HG03342 (cell line): ENCODE data around the gene ISOC1.
A peak's percentile ranks its signal among the peaks of the same experiment; 100 is the strongest.

ENCODE experiments used
- ATAC-seq: cut with Tn5 transposase; IDR thresholded peaks from one replicate; pipeline ENCODE4 v1.9.1; 2021; ENCODE audit warnings: mild to moderate bottlenecking, moderate library complexity; ENCODE audit not compliant: unreplicated experiment

The ISOC1 gene

DNA sequence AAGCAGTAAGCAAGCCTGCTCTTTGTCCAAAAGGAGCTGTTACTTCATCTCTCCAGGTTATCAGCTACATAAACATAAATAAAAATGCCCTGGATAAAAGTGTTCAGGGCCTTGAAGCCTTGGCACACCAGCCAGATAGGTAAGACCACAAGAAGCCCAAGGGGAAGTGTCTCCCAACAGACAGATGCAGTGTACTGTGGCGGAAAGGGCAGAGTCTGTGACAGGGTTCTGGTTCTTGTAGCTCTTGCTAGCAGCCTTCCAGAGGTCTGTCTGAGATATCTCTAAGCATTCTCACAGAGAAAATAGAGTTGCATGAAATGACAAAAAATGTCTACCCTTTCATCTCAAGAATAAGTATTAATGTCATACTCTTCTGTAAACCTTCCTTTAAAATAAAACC is 30.1 kb downstream of the ISOC1 start:
- no peak for ATAC-seq

DNA sequence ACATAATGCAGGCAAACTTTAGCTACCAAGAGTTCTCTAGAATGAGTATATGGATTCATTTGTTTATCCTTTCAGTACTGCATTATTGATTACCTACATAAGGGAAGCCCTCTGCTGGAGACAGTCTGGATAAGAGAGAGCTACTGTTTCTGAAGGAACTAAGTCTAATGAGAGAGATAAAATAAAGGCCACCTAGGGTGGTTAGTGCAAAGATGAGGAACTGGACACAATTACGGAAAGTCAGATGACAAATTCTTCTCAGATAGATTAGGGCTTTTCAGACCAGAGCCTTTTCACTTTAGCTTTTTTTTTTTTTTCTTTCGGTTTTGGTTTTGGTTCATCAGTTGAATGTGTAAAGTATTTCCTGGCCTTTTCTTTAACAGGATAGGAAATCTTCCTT is 31.3 kb downstream of the ISOC1 start:
- peak; percentile 78 for ATAC-seq

GRCh38 chr5:129133553-129133952 is 39.0 kb downstream of the ISOC1 start:
- no peak for ATAC-seq

DNA sequence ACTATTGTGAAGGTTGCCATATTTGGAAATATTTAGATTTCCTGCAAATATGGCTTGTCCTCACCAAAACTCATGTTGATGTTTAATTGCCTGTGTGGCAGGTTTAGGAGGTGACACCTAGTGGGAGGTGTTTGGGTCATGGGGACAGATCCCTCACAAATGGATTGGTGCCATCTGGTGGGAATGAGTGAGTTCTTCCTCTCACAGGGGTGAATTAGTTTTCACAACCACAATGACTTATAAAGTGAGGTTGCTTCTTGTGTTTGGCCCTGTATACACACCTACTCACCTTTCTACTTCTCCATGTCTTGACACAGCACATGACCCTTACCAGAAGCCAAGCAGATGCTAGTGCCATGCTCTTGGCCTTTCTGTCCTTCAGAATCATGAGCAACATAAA is 41.1 kb downstream of the ISOC1 start:
- ATAC-seq, result peak; percentile 84

- no peak for ATAC-seq
These were observed 43.1 kb downstream of the ISOC1 start for GRCh38 chr5:129137637-129138036.

- no peak for ATAC-seq
These were observed 46.5 kb downstream of the ISOC1 start for GRCh38 chr5:129141078-129141477.

GRCh38 chr5:129141696-129142095 is 47.1 kb downstream of the ISOC1 start:
- no peak for ATAC-seq

DNA sequence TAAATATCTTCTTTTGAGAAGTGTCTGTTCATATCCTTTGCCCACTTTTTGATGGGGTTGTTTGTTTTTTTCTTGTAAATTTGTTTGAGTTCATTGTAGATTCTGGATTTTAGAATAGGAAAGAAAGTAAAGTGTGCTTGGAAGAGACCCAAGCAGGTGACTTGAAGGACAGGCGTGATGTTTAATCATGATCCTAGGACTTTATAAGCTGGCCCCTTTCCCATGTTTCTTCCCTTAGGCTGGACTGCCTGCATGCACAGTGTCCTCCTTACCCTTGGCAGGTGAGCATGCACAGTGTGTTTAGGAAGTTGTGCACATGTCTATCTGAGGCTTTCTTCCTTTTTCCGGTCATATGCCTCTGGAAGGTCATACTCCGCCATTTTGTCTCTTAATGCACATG is 61.3 kb downstream of the ISOC1 start:
- ATAC-seq, result no peak

DNA sequence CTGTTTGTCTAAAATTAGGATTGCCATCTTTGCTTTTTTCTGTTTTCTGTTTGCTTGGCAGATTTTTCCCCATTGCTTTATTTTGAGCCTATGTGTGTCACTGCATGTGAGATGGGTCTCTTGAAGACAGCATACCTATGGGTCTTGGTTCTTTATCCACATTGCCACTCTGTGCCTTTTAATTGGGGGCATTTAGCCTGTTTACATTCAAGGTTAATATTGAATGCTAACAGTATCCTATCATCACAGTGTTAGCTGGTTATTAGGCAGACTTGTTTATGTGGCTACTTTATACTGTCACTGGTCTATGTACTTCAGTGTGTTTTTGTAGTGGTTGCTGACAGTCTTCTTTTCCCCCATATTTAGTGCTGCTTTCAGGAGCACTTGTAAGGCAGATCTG is 67.3 kb downstream of the ISOC1 start:
- ATAC-seq, result no peak
